Measurements from ENCODE around the gene RASSF3.
"Not testable (repeated sequence)": the region's sequence is repeated elsewhere in the genome, so short reads cannot be mapped to it uniquely, and the experiment has no call there.

The RASSF3 gene

GRCh38 chr12:64690236-64690635, 79.9 kb downstream of the RASSF3 start:
- H3K9ac ChIP-seq (ENCODE audit: low read depth, low read length); H3K9me3 ChIP-seq (replicated peaks; ENCODE audit: low read length); H3K27me3 ChIP-seq (ENCODE audit: control insufficient read depth, insufficient read depth, low read length); H3K4me3 ChIP-seq (ENCODE audit: low read length); H3K4me2 ChIP-seq (ENCODE audit: low read length); H3K4me1 ChIP-seq (ENCODE audit: control insufficient read depth, insufficient read depth, low read length); H3K36me3 ChIP-seq (ENCODE audit: insufficient read depth, low read length): not testable (repeated sequence)

DNA sequence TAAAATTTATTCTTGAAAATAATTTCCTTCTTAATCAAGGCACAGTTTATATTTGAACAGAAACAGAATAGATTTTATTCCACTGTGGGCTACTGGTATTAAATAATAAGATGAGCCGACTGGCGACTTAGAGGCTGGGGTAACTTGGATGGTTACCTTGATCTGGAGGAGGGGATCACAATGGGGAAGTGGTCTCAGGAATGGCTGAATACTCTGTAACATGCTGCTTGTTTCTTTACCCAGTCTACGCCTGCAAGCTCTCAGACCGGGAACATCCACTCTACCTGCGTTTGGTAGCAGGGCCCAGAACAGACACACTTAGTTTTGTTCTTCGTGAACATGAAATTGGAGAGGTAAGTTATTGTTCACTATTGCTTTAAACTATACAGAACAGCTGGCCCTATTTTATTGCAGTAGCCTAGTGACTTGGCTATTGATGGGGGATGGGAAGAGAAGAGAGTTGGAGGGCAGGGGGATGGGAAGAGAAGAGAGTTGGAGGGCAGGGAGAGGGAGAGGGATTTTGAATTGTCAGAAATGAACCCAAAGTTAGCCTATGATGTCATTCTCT, 81.0 kb downstream of the RASSF3 start:
- Histone ChIP-seq H3K36me3 (ENCODE audit: insufficient read depth, low read length) (peaks cover 4% of the 10 kb centered on the region), H3K4me2 (ENCODE audit: low read length) (no peak overlapping the region), H3K9me3 (replicated peaks; ENCODE audit: low read length) (no peaks in the 10 kb centered on the region), H3K4me1 (ENCODE audit: control insufficient read depth, insufficient read depth, low read length) (peaks cover 8% of the 10 kb centered on the region), H3K27me3 (ENCODE audit: control insufficient read depth, insufficient read depth, low read length) (no peaks in the 10 kb centered on the region), H3K9ac (ENCODE audit: low read depth, low read length) (no peak overlapping the region), H3K4me3 (ENCODE audit: low read length) (no peak overlapping the region)

DNA sequence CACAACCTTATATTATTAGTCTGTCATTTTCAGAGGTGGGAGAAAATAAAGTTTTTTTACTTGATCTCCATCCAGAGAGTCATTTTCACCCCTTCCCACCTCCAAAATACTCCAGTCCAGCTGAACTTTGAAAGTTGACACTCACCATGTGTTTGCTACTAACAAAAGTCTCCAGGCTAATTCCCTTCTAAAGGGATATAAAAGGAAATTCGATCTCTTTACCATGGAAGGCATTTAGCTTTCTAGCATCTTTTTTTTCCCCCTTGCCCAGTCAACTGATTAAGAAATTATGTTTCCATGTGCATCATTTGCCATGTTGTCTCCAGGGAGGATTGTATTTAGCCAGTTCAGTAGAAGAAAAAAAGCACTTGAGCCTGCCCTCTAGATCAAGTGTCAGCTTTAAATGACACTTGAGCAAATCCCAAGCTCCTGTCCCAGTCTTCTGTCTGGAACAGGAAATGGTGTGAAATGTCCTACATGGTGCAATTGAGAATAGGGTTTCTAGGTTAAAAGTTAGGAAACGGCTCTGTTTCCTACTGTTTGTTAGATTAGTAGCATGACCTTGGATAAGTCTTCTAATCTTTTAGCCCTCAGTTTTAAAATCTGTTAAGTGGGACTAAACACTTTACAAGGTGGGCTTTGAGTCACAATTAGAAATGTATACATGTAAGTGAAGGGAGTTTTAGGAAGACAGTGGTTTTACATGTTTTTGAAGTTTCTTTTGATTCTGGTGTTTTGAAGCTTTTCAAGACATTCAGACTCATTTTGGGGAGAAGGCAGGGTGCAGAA, 81.7 kb downstream of the RASSF3 start:
- H3K27me3 ChIP-seq (ENCODE audit: control insufficient read depth, insufficient read depth, low read length), result no peaks in the 10 kb centered on the region
- no peaks in the 10 kb centered on the region for H3K9me3 ChIP-seq (replicated peaks; ENCODE audit: low read length)
- no peak overlapping the region for H3K4me3 ChIP-seq (ENCODE audit: low read length)
- no peak overlapping the region for H3K4me2 ChIP-seq (ENCODE audit: low read length)
- peaks cover 4% of the 10 kb centered on the region for H3K36me3 ChIP-seq (ENCODE audit: insufficient read depth, low read length)
- H3K9ac ChIP-seq (ENCODE audit: low read depth, low read length), result no peak overlapping the region
- peaks cover 8% of the 10 kb centered on the region for H3K4me1 ChIP-seq (ENCODE audit: control insufficient read depth, insufficient read depth, low read length)

- Histone ChIP-seq H3K27me3 (ENCODE audit: control insufficient read depth, insufficient read depth, low read length) (no peaks in the 10 kb centered on the region), H3K4me2 (ENCODE audit: low read length) (no peak overlapping the region), H3K9ac (ENCODE audit: low read depth, low read length) (no peak overlapping the region), H3K4me1 (ENCODE audit: control insufficient read depth, insufficient read depth, low read length) (peaks cover 2% of the 10 kb centered on the region), H3K4me3 (ENCODE audit: low read length) (no peak overlapping the region), H3K9me3 (replicated peaks; ENCODE audit: low read length) (no peaks in the 10 kb centered on the region), H3K36me3 (ENCODE audit: insufficient read depth, low read length) (no peaks in the 10 kb centered on the region)
Observed at GRCh38 chr12:64694130-64695040, 84.1 kb downstream of the RASSF3 start.

DNA sequence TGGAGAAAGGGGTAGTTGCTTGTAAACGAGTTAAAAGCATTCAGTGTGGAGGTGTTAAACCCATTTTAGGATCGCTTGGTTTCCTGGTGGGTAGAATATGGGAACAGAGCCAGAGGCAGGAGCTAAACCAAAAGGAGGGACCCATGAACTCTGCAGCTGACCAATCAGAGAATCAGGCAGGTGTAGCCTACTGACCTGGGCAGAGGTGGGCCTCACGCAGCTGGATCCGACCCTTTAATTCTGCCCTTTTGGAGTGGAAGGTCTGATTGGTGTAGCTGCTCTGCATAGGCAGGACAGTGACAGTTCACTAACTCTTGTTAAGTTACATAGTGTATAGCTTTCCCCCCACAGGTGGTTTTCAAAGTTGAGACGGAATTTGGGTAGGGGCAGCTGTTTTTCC, 85.3 kb downstream of the RASSF3 start:
- peaks cover 2% of the 10 kb centered on the region for H3K4me1 ChIP-seq (ENCODE audit: control insufficient read depth, insufficient read depth, low read length)
- H3K9ac ChIP-seq (ENCODE audit: low read depth, low read length), result no peak overlapping the region
- H3K4me3 ChIP-seq (ENCODE audit: low read length), result no peak overlapping the region
- no peaks in the 10 kb centered on the region for H3K9me3 ChIP-seq (replicated peaks; ENCODE audit: low read length)
- no peaks in the 10 kb centered on the region for H3K36me3 ChIP-seq (ENCODE audit: insufficient read depth, low read length)
- H3K4me2 ChIP-seq (ENCODE audit: low read length), result no peak overlapping the region
- no peaks in the 10 kb centered on the region for H3K27me3 ChIP-seq (ENCODE audit: control insufficient read depth, insufficient read depth, low read length)

DNA sequence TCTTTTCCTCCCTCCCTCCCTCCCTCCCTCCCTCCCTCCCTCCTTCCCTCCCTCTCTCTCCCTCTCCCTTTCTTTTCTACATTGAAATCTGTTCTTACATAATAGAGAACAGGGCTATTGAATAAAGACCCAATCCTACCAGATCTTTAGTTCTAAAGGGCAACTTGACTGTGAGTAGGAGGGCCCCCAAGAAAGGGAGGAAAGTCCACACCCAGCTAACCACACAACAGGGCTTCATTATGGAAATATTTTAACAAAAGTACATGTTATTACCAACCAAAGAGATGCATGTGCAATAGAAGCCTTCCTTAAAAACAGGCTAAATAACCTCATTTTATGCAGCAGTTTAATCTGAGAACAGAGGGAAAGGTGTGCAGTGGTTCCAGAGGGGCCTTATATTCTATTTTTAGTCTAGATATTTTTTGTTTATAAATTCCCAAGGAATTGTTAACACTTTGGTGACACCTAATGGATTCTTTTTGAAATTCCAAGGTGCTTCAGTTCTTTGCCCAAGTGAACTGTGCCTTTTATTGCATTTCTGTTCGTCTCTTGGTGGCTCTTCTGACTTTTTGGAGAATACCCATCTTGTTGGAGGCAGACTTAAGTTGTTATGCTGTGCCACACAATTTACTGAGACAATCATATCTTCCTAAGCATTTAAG, 85.9 kb downstream of the RASSF3 start:
- Histone ChIP-seq H3K4me3 (ENCODE audit: low read length) (no peak overlapping the region), H3K4me1 (ENCODE audit: control insufficient read depth, insufficient read depth, low read length) (peaks cover 2% of the 10 kb centered on the region), H3K4me2 (ENCODE audit: low read length) (no peak overlapping the region), H3K27me3 (ENCODE audit: control insufficient read depth, insufficient read depth, low read length) (no peaks in the 10 kb centered on the region), H3K9me3 (replicated peaks; ENCODE audit: low read length) (no peaks in the 10 kb centered on the region), H3K9ac (ENCODE audit: low read depth, low read length) (no peak overlapping the region), H3K36me3 (ENCODE audit: insufficient read depth, low read length) (no peaks in the 10 kb centered on the region)

DNA sequence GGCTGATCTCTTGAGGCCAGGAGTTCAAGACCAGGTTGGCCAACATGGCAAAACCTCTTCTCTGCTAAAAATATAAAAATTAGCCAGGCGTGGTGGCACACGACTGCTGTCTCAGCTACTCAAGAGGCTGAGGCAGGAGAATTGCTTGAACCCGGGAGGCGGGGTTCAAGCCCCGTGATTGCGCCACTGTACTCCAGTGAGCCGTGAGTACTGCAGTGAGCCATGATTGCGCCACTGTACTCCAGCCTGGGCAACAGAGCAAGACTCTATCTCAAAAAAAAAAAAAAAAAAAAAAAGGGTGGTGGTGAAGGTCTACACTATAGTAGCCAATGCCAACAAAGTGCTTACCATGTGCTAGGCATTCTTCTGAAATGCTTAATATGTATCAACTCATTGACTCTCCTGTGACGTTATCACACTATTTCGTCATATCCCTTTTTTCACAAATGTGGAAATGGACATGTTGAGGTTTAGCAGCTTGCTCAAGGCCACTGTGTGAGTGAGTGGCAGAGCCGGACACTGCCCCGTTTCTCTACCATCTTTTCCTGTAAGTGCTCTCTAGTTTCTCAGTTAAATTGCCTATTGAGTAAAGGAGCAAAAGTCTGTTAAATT, 89.3 kb downstream of the RASSF3 start:
- Histone ChIP-seq H3K4me2 (ENCODE audit: low read length) (no peak overlapping the region), H3K4me3 (ENCODE audit: low read length) (no peak overlapping the region), H3K4me1 (ENCODE audit: control insufficient read depth, insufficient read depth, low read length) (peaks cover 2% of the 10 kb centered on the region), H3K9ac (ENCODE audit: low read depth, low read length) (no peak overlapping the region), H3K9me3 (replicated peaks; ENCODE audit: low read length) (no peaks in the 10 kb centered on the region), H3K36me3 (ENCODE audit: insufficient read depth, low read length) (no peaks in the 10 kb centered on the region), H3K27me3 (ENCODE audit: control insufficient read depth, insufficient read depth, low read length) (no peaks in the 10 kb centered on the region)

DNA sequence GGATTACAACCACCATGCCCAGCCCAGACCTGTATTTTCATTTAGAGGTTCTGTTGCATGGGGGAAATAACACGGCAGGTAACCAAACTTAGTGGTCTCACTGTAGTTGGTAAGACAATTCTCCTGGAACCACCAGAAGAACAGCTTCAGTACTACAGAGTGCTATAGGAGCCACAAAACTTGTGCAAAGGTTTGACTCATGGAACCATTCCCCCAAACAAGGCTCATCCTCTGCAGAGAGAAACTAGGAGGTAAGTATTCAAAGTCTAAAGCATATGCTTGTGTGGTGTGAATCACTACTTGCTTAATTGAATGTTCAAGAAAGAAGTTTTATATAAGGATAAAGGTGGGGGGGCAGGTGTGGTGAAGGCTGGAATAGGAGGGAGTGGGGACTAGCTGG, 90.2 kb downstream of the RASSF3 start:
- no peak overlapping the region for H3K9ac ChIP-seq (ENCODE audit: low read depth, low read length)
- peaks cover 2% of the 10 kb centered on the region for H3K4me1 ChIP-seq (ENCODE audit: control insufficient read depth, insufficient read depth, low read length)
- H3K4me3 ChIP-seq (ENCODE audit: low read length), result no peak overlapping the region
- H3K27me3 ChIP-seq (ENCODE audit: control insufficient read depth, insufficient read depth, low read length), result no peaks in the 10 kb centered on the region
- H3K9me3 ChIP-seq (replicated peaks; ENCODE audit: low read length), result no peaks in the 10 kb centered on the region
- no peaks in the 10 kb centered on the region for H3K36me3 ChIP-seq (ENCODE audit: insufficient read depth, low read length)
- no peak overlapping the region for H3K4me2 ChIP-seq (ENCODE audit: low read length)

- H3K36me3 ChIP-seq (ENCODE audit: insufficient read depth, low read length), result no peaks in the 10 kb centered on the region
- no peak overlapping the region for H3K9ac ChIP-seq (ENCODE audit: low read depth, low read length)
- no peaks in the 10 kb centered on the region for H3K27me3 ChIP-seq (ENCODE audit: control insufficient read depth, insufficient read depth, low read length)
- H3K4me3 ChIP-seq (ENCODE audit: low read length), result no peak overlapping the region
- H3K9me3 ChIP-seq (replicated peaks; ENCODE audit: low read length), result no peaks in the 10 kb centered on the region
- no peaks in the 10 kb centered on the region for H3K4me1 ChIP-seq (ENCODE audit: control insufficient read depth, insufficient read depth, low read length)
- no peak overlapping the region for H3K4me2 ChIP-seq (ENCODE audit: low read length)
Observed at GRCh38 chr12:64701283-64701682, 91.0 kb downstream of the RASSF3 start.

DNA sequence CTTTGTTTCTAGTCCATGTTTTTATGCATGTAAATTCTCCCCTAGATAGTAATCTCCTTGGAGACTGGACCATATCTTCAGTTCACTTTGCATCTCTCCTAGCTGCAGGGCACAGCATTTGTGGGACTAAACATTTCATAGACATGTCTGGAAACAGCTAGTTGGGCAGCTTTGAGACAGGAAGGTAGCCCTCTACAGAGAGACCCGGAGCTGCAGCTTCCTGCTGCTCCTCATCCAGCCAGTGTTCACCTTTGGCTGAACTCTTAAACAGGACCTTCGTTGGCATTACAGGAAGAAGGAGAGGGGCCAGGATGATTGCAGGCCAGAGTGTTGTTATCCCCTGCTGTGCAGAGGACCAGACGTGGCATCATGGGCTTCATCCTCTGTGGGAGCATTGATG, 96.0 kb downstream of the RASSF3 start:
- H3K4me2 ChIP-seq (ENCODE audit: low read length), result no peak overlapping the region
- no peaks in the 10 kb centered on the region for H3K9me3 ChIP-seq (replicated peaks; ENCODE audit: low read length)
- peaks cover 2% of the 10 kb centered on the region for H3K4me1 ChIP-seq (ENCODE audit: control insufficient read depth, insufficient read depth, low read length)
- H3K36me3 ChIP-seq (ENCODE audit: insufficient read depth, low read length), result no peaks in the 10 kb centered on the region
- no peak overlapping the region for H3K9ac ChIP-seq (ENCODE audit: low read depth, low read length)
- H3K4me3 ChIP-seq (ENCODE audit: low read length), result no peak overlapping the region
- no peaks in the 10 kb centered on the region for H3K27me3 ChIP-seq (ENCODE audit: control insufficient read depth, insufficient read depth, low read length)

- no peaks in the 10 kb centered on the region for H3K27me3 ChIP-seq (ENCODE audit: control insufficient read depth, insufficient read depth, low read length)
- H3K4me3 ChIP-seq (ENCODE audit: low read length), result no peak overlapping the region
- no peaks in the 10 kb centered on the region for H3K36me3 ChIP-seq (ENCODE audit: insufficient read depth, low read length)
- H3K4me1 ChIP-seq (ENCODE audit: control insufficient read depth, insufficient read depth, low read length), result peaks cover 2% of the 10 kb centered on the region
- H3K4me2 ChIP-seq (ENCODE audit: low read length), result no peak overlapping the region
- no peaks in the 10 kb centered on the region for H3K9me3 ChIP-seq (replicated peaks; ENCODE audit: low read length)
- no peak overlapping the region for H3K9ac ChIP-seq (ENCODE audit: low read depth, low read length)
Observed at GRCh38 chr12:64706857-64707256, 96.6 kb downstream of the RASSF3 start.
